Esophagus squamous epithelium (tissue), 4 donors: ENCODE measurements around the gene BIRC6.

ENCODE experiments used
- POLR2A ChIP-seq, 4 donors: fragments of 450-650 bp; IDR thresholded peaks; one replicate each; pipeline ENCODE4 v1.6.1; 2017; ENCODE audit warnings: antibody characterized with exemption in 4 of 4, mild to moderate bottlenecking in 4 of 4, moderate library complexity in 3 of 4
- TF ChIP-seq, protein P1 (sequence below), 6 experiments: fragments of 450-650 bp in 4 of 6; fragments of 200-600 bp in 2 of 6; sonication (generic) in 2 of 6; IDR thresholded peaks; one replicate each; pipeline ENCODE4 v1.5.1; 2016 to 2019; ENCODE audit warnings: antibody characterized with exemption in 6 of 6, mild to moderate bottlenecking in 4 of 6, moderate library complexity in 4 of 6

DNA sequence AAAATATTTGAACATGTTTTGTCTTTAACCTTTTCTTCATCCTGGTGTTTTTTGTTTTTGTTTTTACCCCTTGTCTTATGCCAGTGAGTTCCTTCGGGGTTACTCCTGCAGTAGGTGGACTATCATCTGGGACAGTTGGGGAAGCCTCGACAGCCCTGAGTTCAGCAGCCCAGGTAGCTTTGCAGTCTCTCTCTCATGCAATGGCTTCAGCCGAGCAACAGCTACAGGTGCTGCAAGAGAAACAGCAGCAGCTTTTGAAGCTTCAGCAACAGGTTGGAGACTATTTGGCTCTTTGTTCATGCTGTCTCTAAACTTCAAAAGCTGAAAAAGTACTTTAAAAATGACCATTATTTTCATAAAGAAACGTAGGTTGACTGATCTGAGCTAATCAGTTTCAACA lies 106.3 kb downstream of the BIRC6 start:
- TF ChIP-seq, protein P1, sequence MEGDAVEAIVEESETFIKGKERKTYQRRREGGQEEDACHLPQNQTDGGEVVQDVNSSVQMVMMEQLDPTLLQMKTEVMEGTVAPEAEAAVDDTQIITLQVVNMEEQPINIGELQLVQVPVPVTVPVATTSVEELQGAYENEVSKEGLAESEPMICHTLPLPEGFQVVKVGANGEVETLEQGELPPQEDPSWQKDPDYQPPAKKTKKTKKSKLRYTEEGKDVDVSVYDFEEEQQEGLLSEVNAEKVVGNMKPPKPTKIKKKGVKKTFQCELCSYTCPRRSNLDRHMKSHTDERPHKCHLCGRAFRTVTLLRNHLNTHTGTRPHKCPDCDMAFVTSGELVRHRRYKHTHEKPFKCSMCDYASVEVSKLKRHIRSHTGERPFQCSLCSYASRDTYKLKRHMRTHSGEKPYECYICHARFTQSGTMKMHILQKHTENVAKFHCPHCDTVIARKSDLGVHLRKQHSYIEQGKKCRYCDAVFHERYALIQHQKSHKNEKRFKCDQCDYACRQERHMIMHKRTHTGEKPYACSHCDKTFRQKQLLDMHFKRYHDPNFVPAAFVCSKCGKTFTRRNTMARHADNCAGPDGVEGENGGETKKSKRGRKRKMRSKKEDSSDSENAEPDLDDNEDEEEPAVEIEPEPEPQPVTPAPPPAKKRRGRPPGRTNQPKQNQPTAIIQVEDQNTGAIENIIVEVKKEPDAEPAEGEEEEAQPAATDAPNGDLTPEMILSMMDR (IDR thresholded peaks at IDR 0.05) = no peak
- no peak for TF ChIP-seq POLR2A (IDR thresholded peaks at IDR 0.05)
